ENCODE measurements around the gene KDM4C.
"Not testable (repeated sequence)": the region's sequence is repeated elsewhere in the genome, so short reads cannot be mapped to it uniquely, and the experiment has no call there.

Gene KDM4C

DNA sequence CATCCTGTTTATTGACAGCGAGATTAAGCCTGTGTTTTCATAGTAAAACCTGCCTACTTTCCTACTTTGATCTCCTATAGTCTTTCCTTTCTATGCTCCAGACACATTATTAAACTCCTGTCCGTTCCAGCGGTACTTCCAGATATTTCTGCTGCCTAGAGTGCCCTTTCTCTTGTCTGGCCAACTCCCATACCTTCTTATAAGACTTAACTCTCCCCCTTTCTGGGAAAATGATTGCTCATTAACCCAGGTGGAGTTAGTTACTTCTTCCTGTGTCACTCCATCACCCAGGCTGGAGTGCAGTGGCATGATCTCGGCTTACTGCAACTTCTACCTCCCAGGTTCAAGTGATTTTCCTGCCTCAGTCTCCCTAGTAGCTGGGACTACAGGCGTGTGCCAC, 33.1 kb downstream of the KDM4C start:
- DNase-seq: no peak
- in situ Hi-C loops (cut with MboI; ENCODE audit: low pct_unique_long_range_greater_than_20kb, low sequenced_read_pairs): no loop called here

DNA sequence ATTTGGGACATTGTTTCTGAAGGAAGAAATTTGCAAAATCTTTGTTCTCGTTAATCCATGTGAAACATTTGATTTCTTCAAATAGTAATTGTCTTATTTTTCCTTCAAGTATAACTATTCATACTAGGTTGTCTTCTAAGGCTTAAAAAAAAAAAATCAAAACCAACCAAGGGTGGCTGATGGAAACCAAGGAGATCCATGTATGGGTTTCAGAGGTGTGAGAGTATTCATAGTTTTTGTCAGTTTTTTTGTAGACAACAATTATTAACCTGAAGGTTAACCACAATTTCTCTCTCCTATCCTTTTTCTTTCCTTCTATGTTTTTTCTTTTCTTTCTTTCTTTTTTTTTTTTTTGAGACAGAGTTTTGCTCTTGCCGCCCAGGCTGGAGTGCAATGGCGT, 35.4 kb downstream of the KDM4C start:
- in situ Hi-C loops (cut with MboI; ENCODE audit: low pct_unique_long_range_greater_than_20kb, low sequenced_read_pairs): no loop called here
- DNase-seq: no peak

DNA sequence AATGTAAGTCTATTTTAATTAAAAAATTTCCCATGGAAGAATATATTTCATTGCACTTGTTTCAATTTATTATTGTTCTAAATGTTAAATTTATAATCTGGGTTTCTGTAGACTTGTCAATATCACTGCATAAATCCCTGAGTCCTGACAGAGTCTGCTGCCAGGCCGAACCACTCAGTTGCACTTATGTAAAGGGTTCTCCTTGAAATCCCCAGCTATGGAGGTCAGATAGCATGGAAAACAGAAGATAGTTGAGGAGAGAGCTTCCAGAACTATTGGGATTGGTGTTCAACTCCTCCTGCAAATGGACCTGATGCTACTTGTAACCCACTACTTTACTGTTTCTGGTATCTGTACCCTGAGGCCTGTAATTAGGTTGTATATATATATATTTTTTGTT, 37.2 kb downstream of the KDM4C start:
- DNase-seq: no peak
- in situ Hi-C loops (cut with MboI; ENCODE audit: low pct_unique_long_range_greater_than_20kb, low sequenced_read_pairs): no loop called here

DNA sequence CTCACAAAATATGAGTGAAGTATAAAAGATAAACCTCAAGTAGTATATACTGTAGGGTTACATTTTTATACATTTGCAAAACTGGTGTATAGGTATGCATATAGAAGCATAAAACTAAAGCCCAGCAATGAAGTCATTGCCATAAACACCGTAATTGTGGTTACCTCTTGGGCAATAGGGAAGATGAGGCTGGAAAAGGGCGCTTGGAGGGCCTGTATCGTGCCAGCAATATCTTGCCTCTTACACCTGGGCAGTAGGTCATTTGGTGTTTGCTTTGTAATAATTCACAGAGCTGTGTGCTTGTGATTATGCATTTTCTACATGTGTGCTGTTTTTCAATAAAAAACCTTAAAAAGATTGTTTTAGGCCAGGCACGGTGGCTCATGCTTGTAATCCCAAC, 45.2 kb downstream of the KDM4C start:
- no peak for DNase-seq
- in situ Hi-C loops (cut with MboI; ENCODE audit: low pct_unique_long_range_greater_than_20kb, low sequenced_read_pairs): no loop called here

DNA sequence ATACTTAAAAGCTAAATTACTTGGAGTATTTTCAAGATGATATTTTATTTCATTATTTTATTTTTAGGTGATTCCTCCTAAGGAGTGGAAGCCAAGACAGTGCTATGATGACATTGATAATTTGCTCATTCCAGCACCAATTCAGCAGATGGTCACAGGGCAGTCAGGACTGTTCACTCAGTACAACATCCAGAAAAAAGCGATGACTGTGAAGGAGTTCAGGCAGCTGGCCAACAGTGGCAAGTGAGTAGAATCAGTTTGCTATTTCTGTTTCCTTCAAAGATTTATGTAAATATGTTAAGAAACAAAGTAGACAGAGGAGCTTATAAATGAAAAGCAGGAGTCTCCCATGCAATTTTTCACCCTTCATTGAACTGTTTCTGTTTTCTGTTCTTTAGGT, 47.8 kb downstream of the KDM4C start:
- no peak for DNase-seq
- in situ Hi-C loops (cut with MboI; ENCODE audit: low pct_unique_long_range_greater_than_20kb, low sequenced_read_pairs): no loop called here

DNA sequence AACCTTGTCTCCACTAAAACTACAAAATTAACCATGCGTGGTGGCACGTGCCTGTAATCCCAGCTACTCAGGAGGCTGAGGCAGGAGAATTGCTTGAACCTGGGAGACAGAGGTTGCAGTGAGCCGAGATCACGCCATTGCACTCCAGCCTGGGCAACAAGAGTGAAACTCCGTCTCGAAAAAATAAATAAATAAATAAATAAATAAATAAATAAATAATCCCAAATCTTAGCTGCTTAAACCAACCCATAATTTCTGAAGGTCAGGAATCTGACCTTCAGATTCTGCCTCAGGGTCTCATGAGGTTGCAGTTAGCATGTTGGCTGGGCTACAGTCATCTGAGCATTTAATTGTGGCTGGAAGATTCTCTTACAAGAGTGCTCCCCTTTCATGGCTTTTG, 48.5 kb downstream of the KDM4C start:
- DNase-seq; in situ Hi-C loops (cut with MboI; ENCODE audit: low pct_unique_long_range_greater_than_20kb, low sequenced_read_pairs): not testable (repeated sequence)

DNA sequence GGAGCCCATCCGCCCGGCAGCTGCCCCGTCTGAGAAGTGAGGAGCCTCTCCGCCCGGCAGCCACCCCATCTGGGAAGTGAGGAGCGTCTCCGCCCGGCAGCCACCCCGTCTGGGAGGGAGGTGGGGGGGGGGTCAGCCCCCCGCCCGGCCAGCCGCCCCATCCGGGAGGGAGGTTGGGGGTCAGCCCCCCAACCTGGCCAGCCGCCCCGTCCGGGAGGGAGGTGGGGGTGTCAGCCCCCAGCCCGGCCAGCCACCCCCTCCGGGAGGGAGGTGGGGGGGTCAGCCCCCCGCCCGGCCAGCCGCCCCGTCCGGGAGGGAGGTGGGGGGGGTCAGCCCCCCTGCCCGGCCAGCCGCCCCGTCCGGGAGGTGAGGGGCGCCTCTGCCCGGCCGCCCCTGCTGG, 49.9 kb downstream of the KDM4C start:
- DNase-seq; in situ Hi-C loops (cut with MboI; ENCODE audit: low pct_unique_long_range_greater_than_20kb, low sequenced_read_pairs): not testable (repeated sequence)

DNA sequence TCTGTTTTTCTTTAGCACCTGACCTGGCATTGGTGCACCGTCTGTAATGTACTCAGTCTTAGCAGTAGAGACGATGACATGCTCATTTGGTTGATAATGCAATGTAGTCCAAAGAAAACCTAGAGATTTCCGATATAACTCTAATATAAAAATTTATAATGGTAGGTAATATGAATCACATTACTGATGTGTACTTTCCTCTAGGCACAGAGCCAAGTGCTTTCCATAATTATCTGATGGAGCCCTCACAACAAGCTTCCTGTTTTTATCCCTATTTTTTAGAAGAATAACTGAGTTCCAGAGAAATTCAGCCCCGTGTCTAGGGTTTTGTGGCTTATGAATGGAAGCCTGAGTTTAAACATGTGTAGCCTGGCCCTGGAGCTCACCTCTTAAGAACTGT, 53.7 kb downstream of the KDM4C start:
- no peak for DNase-seq
- in situ Hi-C loops (cut with MboI; ENCODE audit: low pct_unique_long_range_greater_than_20kb, low sequenced_read_pairs): no loop called here

DNA sequence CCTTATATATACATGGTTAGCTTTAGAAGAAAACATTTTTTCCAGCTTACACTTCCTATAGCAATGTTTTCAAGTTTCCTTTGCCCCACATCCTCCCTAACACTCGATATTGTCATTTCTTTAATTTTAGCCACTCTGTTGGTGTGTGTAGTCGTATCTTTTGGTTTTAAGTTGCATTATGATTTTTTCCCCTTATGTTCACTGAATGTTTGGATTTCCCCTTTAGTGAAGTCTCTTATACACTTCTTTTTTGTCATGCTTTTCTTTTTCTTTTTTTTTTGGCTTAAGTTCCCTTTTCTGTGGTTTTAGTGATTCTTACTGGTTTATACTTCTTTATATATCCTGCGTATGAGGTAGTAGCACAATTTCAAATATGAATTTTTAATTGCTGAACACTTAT, 58.8 kb downstream of the KDM4C start:
- DNase-seq: peak; percentile 25
- in situ Hi-C loops (cut with MboI; ENCODE audit: low pct_unique_long_range_greater_than_20kb, low sequenced_read_pairs): no loop called here

DNA sequence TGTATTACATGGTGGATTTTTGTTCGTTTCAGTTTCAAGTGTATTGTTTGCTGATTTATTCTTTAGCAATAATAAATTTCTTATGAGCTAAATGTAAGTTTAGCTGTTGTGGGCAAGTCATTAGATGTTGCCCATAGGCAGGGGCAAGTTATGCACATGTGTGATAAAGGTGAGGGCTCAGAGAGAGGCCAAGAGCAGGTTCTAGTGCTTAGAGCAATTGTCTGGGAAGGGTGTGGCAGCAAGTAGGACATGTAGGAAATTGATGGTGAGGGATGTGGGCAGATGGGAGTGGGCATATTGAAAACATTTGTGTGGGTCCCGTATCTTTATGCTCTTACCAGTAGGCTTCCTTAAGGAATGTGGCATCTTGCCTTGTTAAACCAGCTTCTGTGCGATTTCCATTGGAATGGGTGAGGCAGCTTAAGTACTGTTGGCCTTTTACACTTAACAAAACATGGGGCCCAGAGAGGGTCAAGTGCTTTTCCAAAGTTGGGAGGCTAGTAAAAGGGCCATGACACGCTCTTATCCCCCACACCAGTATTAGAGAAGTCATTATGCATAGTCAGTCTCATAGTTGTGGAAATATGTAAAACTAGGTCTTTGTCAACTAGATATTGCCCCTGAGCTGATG, 60.6 kb downstream of the KDM4C start:
- in situ Hi-C loops (cut with MboI; ENCODE audit: low pct_unique_long_range_greater_than_20kb, low sequenced_read_pairs): no loop called here
- DNase-seq: no peak

DNA sequence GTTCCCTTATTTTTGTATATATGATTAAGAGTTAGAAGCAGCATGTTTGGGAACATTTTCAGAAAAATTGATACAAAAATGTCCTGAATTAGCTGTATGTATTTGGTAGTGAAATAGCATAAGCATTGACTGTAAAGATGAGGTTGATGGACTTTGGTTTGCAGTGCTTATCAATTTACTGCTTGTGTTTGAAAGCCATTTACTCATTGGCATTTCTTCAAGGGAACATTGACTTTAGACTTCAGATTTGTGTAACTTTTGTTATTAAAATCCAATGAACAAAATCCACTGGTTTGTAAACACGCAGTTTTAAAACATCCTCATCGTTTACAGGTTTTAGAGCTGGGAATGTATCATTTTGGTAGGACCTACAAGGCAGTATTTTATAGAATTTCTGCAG, 61.3 kb downstream of the KDM4C start:
- DNase-seq: no peak
- in situ Hi-C loops (cut with MboI; ENCODE audit: low pct_unique_long_range_greater_than_20kb, low sequenced_read_pairs): no loop called here

DNA sequence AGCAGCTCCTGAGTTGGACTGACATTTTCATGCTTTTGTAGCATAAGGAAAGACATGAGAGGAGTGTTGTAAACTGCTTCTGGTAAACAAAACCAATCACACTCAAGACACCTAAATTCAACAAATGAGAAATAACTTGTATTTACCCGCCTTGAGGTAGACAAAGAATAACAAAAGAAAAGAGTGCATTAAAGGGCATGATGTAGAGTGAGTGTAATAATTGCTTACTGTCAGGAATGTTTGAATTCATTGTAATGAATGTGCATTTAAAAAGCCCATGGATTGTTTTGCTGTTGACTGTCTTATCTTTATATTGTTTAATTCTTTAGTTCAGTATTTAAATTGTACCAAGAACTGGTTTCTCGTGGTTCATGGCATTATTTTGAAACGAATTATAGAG, 61.8 kb downstream of the KDM4C start:
- DNase-seq: no peak
- in situ Hi-C loops (cut with MboI; ENCODE audit: low pct_unique_long_range_greater_than_20kb, low sequenced_read_pairs): no loop called here

DNA sequence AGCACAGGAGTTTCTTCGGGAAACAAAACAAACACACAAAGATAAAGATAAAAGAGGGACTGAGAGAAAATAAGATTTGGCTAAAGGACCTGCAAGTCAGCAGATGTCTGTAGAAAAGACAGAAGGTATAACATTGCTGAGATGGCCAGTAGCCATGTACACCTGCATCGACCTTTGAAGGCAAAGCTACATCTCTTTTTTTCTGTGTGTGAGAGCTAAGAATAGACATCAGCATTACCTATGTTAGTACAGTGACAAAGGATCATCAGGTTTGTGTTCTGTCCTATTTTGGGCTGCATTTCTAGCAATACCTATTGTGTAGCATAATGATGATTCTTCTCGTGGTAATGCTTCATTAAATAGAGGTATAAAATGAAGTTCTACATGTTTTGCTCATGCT, 64.9 kb downstream of the KDM4C start:
- DNase-seq: no peak
- in situ Hi-C loops (cut with MboI; ENCODE audit: low pct_unique_long_range_greater_than_20kb, low sequenced_read_pairs): no loop called here

DNA sequence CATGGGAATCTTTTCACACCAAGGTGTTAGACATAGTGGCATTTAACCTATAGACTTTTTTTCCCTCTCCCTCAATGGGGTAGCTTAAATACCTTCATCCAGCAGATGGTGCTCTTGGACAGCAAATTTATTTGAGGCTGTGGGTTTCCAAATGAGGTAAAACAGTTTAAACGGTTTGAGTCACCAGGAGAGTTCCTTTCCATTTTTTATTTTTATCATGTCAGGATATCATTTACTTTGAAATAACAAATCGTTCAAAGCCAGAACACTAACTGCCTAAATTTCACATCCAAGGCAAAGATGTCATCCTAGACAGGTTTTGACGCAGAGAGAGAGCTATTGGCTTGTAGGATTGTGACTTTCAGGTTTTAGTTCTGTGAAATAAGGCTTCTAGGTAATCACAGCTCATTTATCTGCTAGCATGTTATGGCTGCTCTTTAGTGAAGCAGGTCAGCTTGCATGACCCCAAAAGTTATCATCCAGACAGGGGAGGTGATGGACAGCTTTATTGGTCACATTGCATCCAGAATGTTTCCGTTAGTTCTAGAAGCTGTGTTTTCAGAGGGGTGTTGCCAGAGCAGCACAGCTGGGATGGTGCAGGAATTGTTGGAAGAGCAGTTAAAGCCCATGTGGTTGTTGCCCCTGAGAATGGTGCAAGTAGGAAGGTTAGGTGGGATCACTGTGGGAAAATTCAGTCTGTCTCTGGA, 69.8 kb downstream of the KDM4C start:
- in situ Hi-C loops (cut with MboI; ENCODE audit: low pct_unique_long_range_greater_than_20kb, low sequenced_read_pairs): no loop called here
- DNase-seq: peak; percentile 82

DNA sequence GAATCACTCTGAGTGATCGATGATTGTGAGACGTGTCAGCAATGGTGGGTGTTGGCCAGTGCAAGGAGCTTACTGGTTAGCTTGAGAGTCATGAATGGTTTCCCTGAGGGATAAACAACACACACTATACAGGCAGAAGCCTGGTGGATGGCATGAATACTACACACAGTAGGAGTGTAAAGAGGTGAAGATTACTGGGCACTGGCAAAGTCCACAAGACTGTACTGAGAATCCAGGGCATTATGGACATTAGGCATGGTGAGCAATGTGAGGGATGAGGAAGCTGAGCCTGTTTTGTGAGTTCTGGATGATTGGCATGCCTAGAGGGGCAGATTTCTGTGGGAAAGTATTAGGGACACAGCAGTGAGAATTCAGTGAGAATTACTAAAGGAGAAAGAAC, 71.3 kb downstream of the KDM4C start:
- in situ Hi-C loops (cut with MboI; ENCODE audit: low pct_unique_long_range_greater_than_20kb, low sequenced_read_pairs): no loop called here
- DNase-seq: no peak

DNA sequence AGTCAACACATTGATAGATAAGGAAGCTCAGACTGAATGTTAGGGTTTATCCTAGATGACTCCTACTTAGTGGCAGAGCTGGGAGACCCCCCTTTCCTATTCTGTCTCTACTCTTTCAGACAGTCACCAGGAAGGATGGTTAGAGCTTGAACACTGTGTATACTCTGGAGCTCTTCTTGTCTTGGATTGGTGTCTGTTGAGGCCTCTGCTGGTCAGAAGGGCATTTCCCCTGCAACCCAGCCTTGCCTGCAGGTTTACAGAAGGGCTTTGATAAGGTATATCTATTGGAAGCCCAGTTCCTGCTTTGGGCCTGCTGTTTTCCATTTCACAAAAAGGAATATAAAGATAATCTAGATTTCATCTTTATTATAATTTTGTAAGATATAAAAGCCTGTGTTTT, 71.8 kb downstream of the KDM4C start:
- in situ Hi-C loops (cut with MboI; ENCODE audit: low pct_unique_long_range_greater_than_20kb, low sequenced_read_pairs): no loop called here
- no peak for DNase-seq

DNA sequence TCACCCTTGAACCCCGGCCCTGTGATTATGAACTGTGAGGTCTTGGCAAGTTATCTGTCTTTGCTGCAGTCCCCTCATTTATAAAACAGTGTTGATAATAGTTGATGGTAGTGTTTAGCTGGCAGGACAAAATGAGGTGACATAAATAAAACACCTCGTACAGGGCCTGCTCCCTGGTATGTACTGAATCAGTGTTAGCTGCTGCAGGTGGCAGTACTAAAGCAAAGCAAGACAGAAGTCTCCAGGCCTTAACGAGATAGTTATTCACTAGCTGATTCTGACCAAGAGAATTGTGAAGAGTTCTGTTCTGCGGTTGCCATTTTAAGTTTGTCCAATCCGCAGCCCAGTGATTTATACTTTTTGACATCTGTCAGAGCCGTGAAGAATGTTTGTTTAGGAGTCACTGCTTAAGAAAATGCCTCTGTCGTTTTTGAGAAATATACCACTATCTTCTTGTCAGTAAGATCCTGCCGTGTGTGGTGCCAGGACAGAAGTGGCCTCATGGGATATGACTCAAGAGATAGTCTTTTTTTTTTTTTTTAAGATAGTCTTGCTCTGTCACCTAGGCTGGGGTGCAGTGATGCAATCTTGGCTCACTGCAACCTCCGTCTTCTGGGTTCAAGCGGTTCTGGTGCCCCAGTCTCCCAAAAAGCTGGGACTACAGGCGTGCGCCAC, 75.9 kb downstream of the KDM4C start:
- DNase-seq: no peak
- in situ Hi-C loops (cut with MboI; ENCODE audit: low pct_unique_long_range_greater_than_20kb, low sequenced_read_pairs): no loop called here

DNA sequence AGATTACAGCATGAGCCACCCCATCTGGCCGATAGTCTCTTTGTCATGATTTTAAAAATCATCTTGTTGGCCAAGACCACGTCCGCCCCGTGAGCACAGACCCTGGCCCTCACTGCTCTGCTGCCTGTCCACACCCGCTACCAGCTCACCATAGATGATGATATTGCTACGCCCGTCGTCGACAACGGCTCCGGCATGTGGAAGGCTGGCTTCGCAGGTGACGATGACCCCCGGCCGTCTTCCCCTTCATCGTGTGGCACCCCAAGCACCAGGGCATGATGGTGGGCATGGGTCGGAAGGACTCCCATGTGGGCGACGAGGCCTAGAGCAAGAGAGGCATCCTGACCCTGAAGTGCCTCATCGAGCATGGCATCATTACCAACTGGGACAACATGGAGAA, 76.5 kb downstream of the KDM4C start:
- in situ Hi-C loops (cut with MboI; ENCODE audit: low pct_unique_long_range_greater_than_20kb, low sequenced_read_pairs): no loop called here
- no peak for DNase-seq

DNA sequence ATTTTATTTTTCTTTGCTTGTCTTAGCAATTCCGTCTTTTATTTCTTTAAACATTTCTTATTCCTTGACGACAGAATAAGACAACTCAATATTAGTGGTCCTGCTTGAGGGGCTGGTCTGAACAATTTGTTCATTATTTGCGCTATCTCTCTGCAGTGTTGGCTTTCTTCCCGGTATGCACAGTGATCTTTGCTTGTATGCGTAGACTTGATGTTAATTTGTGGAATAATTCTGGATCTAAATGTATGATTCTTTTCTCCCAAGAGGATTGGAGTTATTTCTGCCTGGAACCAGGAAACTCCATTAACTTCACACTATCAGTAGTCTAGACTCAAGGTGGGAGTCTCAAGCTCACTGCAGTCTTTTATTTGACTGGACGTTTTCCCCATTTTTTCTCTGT, 80.4 kb downstream of the KDM4C start:
- in situ Hi-C loops (cut with MboI; ENCODE audit: low pct_unique_long_range_greater_than_20kb, low sequenced_read_pairs): no loop called here
- no peak for DNase-seq

DNA sequence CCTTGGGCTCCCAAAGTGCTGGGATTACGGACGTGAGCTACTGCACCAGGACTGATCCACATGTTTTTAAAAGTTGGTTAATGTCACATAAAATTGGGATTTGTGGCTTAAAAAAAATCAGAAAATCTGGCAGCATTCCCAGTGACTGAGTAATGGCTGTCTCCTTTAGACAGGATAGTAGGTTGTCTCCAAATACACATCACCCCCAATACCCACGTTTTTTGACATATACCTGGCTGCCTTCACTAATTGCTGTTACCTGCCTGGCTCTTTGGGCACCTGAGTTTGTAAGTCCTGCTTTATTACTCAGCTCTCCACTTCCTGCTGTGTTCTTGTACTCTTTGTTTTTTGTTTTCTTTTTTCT, 84.8 kb downstream of the KDM4C start:
- in situ Hi-C loops (cut with MboI; ENCODE audit: low pct_unique_long_range_greater_than_20kb, low sequenced_read_pairs): no loop called here
- DNase-seq: no peak

DNA sequence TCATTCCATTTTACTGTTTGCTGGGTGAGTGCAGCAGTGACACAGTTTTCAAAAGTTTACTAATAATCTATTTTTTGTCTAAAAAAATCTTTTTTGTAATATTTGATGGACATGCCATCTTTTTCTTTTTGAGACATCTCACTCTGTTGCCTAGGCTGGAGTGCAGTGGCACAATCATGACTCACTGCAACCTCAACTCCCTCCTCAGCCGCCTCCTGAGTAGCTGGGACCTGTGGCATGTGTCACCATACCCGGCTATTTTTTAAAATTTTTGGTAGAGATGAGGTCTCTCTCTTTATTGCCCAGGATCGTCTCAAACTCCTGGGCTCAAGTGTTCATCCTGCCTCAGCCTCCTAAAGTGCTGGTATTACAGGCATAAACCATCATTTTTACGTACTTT, 86.0 kb downstream of the KDM4C start:
- in situ Hi-C loops (cut with MboI; ENCODE audit: low pct_unique_long_range_greater_than_20kb, low sequenced_read_pairs): no loop called here

More for the DNA sequence above, 86.0 kb downstream of the KDM4C start:
- no peak for DNase-seq
